Smooth muscle cell (in vitro differentiated cells): ENCODE results near the gene MAP6. TPM values are rescaled to one million over a fixed set of nuclear protein-coding genes. Genes with fewer than 3 reads are reported as not detected.

Experiments
- DNase-seq: peaks from one replicate; lab custom pipeline; 2025; ENCODE audit not compliant: unreplicated experiment; lab: John Stamatoyannopoulos, UW
- H2AFZ ChIP-seq: fragments of 200-600 bp; sonication (generic); 2 replicates; pipeline ENCODE4 v1.6.0; 2016; ENCODE audit warnings: antibody characterized with exemption, low read depth, mild to moderate bottlenecking
- H3F3A ChIP-seq: fragments of 200-600 bp; sonication (generic); 2 replicates; pipeline ENCODE4 v1.6.0; 2017; ENCODE audit warnings: antibody characterized with exemption, low read depth
- H3K27ac ChIP-seq: fragments of 200-600 bp; sonication (generic); 2 replicates; pipeline ENCODE4 v1.5.1; 2016; ENCODE audit warnings: low read depth, mild to moderate bottlenecking
- H3K27me3 ChIP-seq: fragments of 200-600 bp; sonication (generic); 2 replicates; pipeline ENCODE4 v1.6.1; 2016; ENCODE audit warnings: low read depth, mild to moderate bottlenecking
- H3K36me3 ChIP-seq: fragments of 200-600 bp; sonication (generic); 2 replicates; pipeline ENCODE4 v1.5.1; 2016; ENCODE audit warnings: low read depth
- H3K4me1 ChIP-seq: fragments of 200-600 bp; sonication (generic); 2 replicates; pipeline ENCODE4 v1.5.1; 2016; ENCODE audit warnings: low read depth
- H3K4me2 ChIP-seq: fragments of 200-600 bp; sonication (generic); 2 replicates; pipeline ENCODE4 v1.6.0; 2016; ENCODE audit warnings: mild to moderate bottlenecking
- H3K4me3 ChIP-seq: fragments of 200-600 bp; sonication (generic); 2 replicates; pipeline ENCODE4 v1.5.1; 2016; ENCODE audit warnings: mild to moderate bottlenecking
- H3K79me2 ChIP-seq: fragments of 200-600 bp; sonication (generic); 2 replicates; pipeline ENCODE4 v1.6.0; 2016; ENCODE audit warnings: low read depth, mild to moderate bottlenecking
- H3K9ac ChIP-seq: fragments of 200-600 bp; sonication (generic); 2 replicates; pipeline ENCODE4 v1.6.0; 2016; ENCODE audit warnings: low read depth
- H3K9me3 ChIP-seq: fragments of 200-600 bp; sonication (generic); replicated peaks from 2 replicates; pipeline ENCODE4 v1.5.1; 2016; ENCODE audit warnings: low read depth
- H4K20me1 ChIP-seq: fragments of 200-600 bp; sonication (generic); 2 replicates; pipeline ENCODE4 v1.6.0; 2016; ENCODE audit warnings: low read depth
- CTCF ChIP-seq: fragments of 200-600 bp; sonication (generic); IDR thresholded peaks from 2 replicates; pipeline ENCODE4 v1.5.1; 2017; ENCODE audit warnings: borderline replicate concordance, mild to moderate bottlenecking, antibody characterized with exemption; ENCODE audit not compliant: insufficient read depth, poor library complexity, severe bottlenecking
- WGBS: methylation state at CpG from one replicate; pipeline ENCODE4 v1.1.7; 2016; ENCODE audit warnings: low lambda C conversion rate; 5-methylcytosine and 5-hydroxymethylcytosine counted together
- polyA plus RNA-seq: library from polyadenylated mRNA; unstranded; fragments of >200 nt; fragmentation: Nextera tagmentation; extraction: Ambion mirVana; gene quantifications from 2 replicates; pipeline ENCODE4 v1.2.1, GENCODE V29; 2016
- total RNA-seq: library from RNA; depleted of rRNA; stranded (reverse); fragments of >200 nt; gene quantifications from 2 replicates; pipeline ENCODE4 v1.2.3, GENCODE V29; 2014

The MAP6 gene
- total and polyA plus RNA-seq, 2 experiments from 2014 or later = 0.22 to 0.43 TPM

DNA sequence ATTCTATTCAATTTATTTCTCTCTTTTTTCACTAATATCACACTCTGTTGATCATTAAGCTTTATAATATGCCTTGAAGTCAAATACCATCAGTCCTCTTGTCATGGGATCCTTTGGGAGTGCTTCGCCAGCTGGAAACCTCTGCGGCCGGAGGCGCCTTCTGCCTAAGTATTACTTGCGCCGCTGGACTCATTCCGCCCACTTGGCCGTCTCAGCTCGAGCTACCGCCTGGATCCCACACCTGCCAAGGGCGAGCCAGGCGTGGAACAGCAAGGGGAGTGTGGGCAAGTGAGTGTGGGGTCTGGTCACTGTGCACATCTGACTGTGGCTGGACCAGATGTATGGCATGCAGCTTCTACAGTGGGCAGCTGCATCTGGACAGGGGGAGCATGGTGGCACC is 9.1 kb upstream of the MAP6 start:
- no peak overlapping the region for H3K4me2 ChIP-seq
- H3K36me3 ChIP-seq = no peaks in the 10 kb centered on the region
- no peak overlapping the region for H3K4me3 ChIP-seq
- no peak overlapping the region for H2AFZ ChIP-seq
- 91% methylated on average over 12 of the region's 12 CpGs for WGBS
- no peaks in the 10 kb centered on the region for H3F3A ChIP-seq
- H3K9ac ChIP-seq = no peak overlapping the region
- H3K27me3 ChIP-seq = peaks cover 57% of the 10 kb centered on the region
- TF ChIP-seq CTCF = no peak
- no peaks in the 10 kb centered on the region for H3K4me1 ChIP-seq
- H3K79me2 ChIP-seq = no peaks in the 10 kb centered on the region
- DNase-seq = no peak
- H3K27ac ChIP-seq = no peak overlapping the region
- H4K20me1 ChIP-seq = no peaks in the 10 kb centered on the region
- no peaks in the 10 kb centered on the region for H3K9me3 ChIP-seq

DNA sequence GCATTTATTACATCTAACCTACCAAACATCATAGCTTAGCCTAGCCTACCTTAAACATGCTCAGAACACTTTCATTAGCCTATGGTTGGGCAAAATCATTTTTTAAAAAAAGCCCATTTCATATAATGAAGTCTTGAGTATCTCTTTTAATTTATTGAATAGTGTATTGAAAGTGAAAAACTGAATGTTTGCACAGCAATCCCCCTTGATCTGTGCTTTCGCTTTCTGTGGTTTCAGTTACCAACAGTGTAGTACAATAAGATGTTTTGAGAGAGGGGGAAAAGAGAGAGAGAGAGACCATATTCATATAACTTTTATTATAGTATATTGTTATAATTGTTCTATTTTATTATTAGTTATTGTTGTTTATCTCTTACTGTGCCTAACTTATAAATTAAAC is 8.4 kb upstream of the MAP6 start:
- H3K9ac ChIP-seq = no peak overlapping the region
- no peak overlapping the region for H2AFZ ChIP-seq
- peaks cover 62% of the 10 kb centered on the region for H3K27me3 ChIP-seq
- H3K36me3 ChIP-seq = no peaks in the 10 kb centered on the region
- H3K79me2 ChIP-seq = no peaks in the 10 kb centered on the region
- 93% methylated on average over 1 of the region's 1 CpG for WGBS
- no peak for DNase-seq
- no peaks in the 10 kb centered on the region for H3K9me3 ChIP-seq
- no peak for TF ChIP-seq CTCF
- H3K4me3 ChIP-seq = no peak overlapping the region
- no peak overlapping the region for H3K4me2 ChIP-seq
- no peak overlapping the region for H3K27ac ChIP-seq
- H3K4me1 ChIP-seq = no peaks in the 10 kb centered on the region
- no peaks in the 10 kb centered on the region for H3F3A ChIP-seq
- H4K20me1 ChIP-seq = no peaks in the 10 kb centered on the region

GRCh38 chr11:75673977-75674582 is 5.2 kb upstream of the MAP6 start:
- no peaks in the 10 kb centered on the region for H3K9me3 ChIP-seq
- no peak overlapping the region for H3K27ac ChIP-seq
- H4K20me1 ChIP-seq = no peaks in the 10 kb centered on the region
- H3K36me3 ChIP-seq = no peaks in the 10 kb centered on the region
- H3K4me2 ChIP-seq = no peak overlapping the region
- H3K4me1 ChIP-seq = no peaks in the 10 kb centered on the region
- WGBS = 86% methylated on average over 4 of the region's 4 CpGs
- H3K9ac ChIP-seq = no peak overlapping the region
- no peaks in the 10 kb centered on the region for H3F3A ChIP-seq
- no peak overlapping the region for H2AFZ ChIP-seq
- no peaks in the 10 kb centered on the region for H3K79me2 ChIP-seq
- DNase-seq = no peak
- no peak for TF ChIP-seq CTCF
- H3K27me3 ChIP-seq = peaks cover 76% of the 10 kb centered on the region
- H3K4me3 ChIP-seq = no peak overlapping the region

DNA sequence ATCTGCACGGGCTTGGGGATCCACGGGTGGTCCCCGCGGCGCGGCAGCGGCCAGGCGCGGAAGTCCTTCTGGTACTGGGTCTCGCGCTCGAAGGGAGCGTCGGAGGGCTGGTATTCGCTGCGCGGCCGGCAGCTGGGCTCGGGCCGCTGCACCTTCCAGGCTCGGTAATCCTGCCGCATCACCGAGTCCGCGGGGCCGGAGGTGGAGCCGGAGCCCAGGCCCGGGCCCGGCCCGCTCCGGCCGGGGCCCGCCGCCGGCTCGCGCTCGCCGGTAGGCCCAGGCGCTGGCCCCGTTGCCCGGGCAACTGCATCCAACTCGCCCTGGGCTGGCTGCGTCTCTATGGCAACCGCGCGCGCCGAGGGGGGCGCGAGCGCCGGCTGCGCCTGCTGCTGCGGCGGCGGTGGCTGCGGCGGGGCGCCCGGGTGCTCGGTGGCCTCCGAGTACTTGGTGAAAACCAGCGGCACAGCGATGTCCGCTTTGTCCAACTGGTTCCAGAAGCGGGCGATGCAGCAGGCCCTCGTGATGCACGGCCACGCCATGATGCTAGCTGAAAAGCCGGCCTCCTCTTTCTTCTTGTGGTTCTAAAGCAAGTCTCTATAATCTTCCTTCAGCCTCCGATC is 897 bp downstream of the MAP6 start:
- WGBS = 5% methylated on average over 60 of the region's 73 CpGs

More for the DNA sequence above, 897 bp downstream of the MAP6 start:
- TF ChIP-seq CTCF = no peak
- H3K27me3 ChIP-seq = peaks cover 98% of the 10 kb centered on the region
- H3K36me3 ChIP-seq = no peaks in the 10 kb centered on the region
- no peaks in the 10 kb centered on the region for H3K79me2 ChIP-seq
- no peak overlapping the region for H3K27ac ChIP-seq
- peak overlapping the region; percentile 69 for H2AFZ ChIP-seq
- DNase-seq = no peak
- no peaks in the 10 kb centered on the region for H4K20me1 ChIP-seq
- H3F3A ChIP-seq = no peaks in the 10 kb centered on the region
- H3K9ac ChIP-seq = no peak overlapping the region
- peaks cover 12% of the 10 kb centered on the region for H3K4me1 ChIP-seq
- no peaks in the 10 kb centered on the region for H3K9me3 ChIP-seq
- peak overlapping the region; percentile 55 for H3K4me3 ChIP-seq
- H3K4me2 ChIP-seq = peak overlapping the region; percentile 88
